ENCODE results near the gene ADGRV1.

The ADGRV1 gene

DNA sequence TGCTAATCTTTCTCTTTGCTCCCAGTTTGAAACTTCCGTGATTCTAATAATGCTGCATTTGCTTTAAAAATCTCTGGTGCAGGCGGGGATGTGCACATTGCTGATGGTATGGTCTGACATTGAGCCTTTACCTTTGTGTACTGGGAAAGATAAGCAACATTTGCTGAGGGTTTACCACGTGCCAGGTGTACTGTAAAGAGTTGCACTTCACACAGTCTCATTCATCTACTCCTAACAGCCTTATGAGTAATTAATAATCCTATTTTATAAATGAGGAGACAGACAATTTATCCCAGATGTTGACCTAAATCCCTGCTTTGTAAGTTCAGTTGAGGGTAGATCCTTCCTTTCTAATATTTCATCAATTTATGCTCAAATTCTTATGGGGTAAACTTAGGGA lies 726 bp upstream of the ADGRV1 start:
- TF ChIP-seq, protein P1, sequence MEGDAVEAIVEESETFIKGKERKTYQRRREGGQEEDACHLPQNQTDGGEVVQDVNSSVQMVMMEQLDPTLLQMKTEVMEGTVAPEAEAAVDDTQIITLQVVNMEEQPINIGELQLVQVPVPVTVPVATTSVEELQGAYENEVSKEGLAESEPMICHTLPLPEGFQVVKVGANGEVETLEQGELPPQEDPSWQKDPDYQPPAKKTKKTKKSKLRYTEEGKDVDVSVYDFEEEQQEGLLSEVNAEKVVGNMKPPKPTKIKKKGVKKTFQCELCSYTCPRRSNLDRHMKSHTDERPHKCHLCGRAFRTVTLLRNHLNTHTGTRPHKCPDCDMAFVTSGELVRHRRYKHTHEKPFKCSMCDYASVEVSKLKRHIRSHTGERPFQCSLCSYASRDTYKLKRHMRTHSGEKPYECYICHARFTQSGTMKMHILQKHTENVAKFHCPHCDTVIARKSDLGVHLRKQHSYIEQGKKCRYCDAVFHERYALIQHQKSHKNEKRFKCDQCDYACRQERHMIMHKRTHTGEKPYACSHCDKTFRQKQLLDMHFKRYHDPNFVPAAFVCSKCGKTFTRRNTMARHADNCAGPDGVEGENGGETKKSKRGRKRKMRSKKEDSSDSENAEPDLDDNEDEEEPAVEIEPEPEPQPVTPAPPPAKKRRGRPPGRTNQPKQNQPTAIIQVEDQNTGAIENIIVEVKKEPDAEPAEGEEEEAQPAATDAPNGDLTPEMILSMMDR (IDR thresholded peaks at IDR 0.05), result no peak
- H3K4me3 ChIP-seq, result peak overlapping the region; percentile 69
- H3K27ac ChIP-seq, result no peak overlapping the region
- DNase-seq (ENCODE audit: low spot score), result no peak

DNA sequence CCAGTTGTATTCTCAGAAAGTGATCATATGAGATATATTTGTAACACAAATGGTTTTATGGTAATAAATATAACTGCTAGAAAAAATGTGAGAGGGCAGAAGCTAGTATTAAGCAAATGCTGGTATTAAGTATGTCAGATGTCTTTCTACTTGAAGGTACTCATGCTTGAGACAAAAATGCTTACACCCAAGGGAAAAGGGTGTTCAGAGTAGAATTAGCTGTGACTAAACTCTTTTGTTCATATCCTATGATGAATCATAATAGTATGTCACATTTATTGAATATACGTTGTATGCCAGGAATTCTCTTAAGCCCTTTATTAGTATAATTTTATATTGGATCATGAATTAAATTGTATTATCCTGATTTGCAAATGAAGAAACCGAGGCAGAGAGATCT lies 2.2 kb downstream of the ADGRV1 start:
- no peak overlapping the region for H3K4me3 ChIP-seq
- H3K27ac ChIP-seq, result no peak overlapping the region
- DNase-seq (ENCODE audit: low spot score), result no peak
- TF ChIP-seq, protein P1 (IDR thresholded peaks at IDR 0.05), result no peak

DNA sequence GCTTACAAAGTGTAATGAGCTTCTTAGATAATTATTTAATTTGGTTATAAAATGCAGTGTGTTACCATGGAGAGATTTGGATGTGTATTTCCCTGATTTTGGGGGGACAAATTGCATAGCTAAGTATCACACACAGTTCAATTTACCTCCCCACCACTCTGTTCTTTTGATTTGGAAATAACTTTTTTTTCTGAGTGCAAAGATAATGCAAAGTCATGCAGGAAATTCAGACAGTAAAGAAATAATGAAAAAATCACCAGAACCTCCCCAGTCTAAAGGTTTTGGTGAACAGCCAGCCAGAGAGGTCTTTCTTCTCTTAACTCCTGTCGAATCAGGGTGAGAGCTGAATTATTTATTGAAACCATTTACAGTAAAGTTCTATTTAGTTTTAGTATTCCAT lies 3.2 kb downstream of the ADGRV1 start:
- Histone ChIP-seq H3K27ac (no peak overlapping the region), H3K4me3 (no peak overlapping the region)
- DNase-seq (ENCODE audit: low spot score), result no peak
- TF ChIP-seq, protein P1 (IDR thresholded peaks at IDR 0.05), result no peak

DNA sequence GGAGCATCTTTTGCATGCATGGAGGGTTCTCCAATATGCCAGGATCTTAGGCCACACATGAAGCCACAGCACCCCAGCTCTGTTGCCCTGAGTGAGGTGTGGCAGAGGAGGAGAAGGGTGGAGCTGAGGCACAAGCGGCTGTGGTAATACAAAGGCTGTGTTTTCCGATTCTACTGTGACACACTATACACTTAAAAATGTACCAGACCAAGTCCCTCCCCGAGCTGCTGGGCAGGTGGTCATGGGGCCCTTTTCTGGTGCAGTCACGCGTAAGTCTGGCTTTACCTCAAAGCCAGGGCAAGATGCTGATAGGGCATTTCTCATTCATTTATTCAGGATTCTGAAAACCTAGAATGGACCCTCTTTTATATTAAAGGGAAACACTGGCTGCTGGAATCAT lies 3.7 kb downstream of the ADGRV1 start:
- no peak overlapping the region for H3K4me3 ChIP-seq
- TF ChIP-seq, protein P1 (IDR thresholded peaks at IDR 0.05), result no peak
- no peak for DNase-seq (ENCODE audit: low spot score)
- no peak overlapping the region for H3K27ac ChIP-seq

DNA sequence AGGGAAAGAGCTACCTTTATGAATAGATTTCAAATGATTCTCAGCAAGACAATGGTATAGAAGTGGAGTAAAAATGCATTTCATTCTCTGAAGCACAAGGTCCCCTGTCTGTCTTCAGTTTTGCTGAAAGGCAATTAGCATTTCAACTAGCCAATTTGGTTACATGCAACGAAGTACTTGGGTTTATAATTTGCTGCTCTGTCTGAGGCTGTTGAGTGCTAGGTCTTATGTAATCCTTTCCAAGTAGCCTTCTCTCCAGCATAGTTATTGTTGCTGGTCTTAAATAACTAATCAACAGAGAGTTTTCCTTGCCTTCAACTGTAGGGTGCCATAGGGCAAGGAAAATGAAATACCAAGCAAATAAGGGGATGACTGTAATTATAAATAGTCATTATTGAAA lies 4.5 kb downstream of the ADGRV1 start:
- DNase-seq (ENCODE audit: low spot score), result no peak
- Histone ChIP-seq H3K27ac (no peak overlapping the region), H3K4me3 (no peak overlapping the region)
- TF ChIP-seq, protein P1 (IDR thresholded peaks at IDR 0.05), result no peak

DNA sequence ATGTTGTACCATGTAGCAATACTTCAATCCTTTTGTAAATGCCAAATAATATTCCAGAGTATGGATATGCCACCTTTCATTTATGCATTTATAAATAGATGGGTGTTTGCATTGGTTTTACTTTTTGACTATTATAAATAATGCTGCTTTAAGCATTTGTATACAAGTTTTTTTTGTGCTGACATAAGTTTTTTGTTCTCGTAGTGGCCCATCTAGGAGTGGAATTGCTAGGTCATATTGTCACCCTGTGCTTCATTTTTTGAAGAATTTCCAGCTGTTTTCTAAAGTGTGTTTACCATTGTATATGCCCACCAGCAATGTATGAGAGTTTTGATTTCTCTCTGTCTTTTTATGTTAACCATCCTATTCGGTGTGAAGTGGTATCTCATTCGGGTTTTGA lies 6.9 kb downstream of the ADGRV1 start:
- H3K27ac ChIP-seq, result no peak overlapping the region
- DNase-seq (ENCODE audit: low spot score), result no peak
- no peak overlapping the region for H3K4me3 ChIP-seq
- TF ChIP-seq, protein P1 (IDR thresholded peaks at IDR 0.05), result no peak

DNA sequence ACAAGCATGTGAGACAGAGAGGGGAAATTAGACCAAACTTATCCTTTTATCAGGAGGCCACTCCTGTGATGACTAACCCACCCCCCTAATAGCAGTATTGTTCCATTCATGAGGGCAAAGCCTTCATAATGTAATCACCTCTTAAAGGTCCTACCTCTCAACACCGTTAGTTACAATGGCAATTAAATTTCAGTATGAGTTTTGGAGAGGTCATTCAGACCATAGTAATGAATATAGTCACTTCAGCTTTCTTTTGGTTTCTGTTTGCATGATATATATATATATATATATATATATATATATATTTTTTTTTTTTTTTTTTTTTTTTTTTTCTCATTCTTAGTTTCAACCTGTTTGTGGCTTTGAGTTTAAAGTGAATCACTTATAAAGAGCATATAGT lies 10.5 kb downstream of the ADGRV1 start:
- Histone ChIP-seq H3K27ac (no peak overlapping the region), H3K4me3 (no peak overlapping the region)

More for the DNA sequence above, 10.5 kb downstream of the ADGRV1 start:
- no peak for DNase-seq (ENCODE audit: low spot score)
- TF ChIP-seq, protein P1 (IDR thresholded peaks at IDR 0.05), result no peak
